BJ (cell line): Measurements from ENCODE around the gene PISD. TPM values are rescaled to one million over a fixed set of nuclear protein-coding genes. Genes with fewer than 3 reads are reported as not detected.

Experiments
- CTCF ChIA-PET: fragments of 350-600 bp; formaldehyde crosslinking; extraction: SDS; loops from one replicate; lab custom pipeline; 2021; ENCODE audit warnings: antibody characterized with exemption, inconsistent platforms; lab: Yijun Ruan, JAX
- POLR2A ChIA-PET: fragments of 300-600 bp; sonication (Branson Sonifier 250); formaldehyde crosslinking; extraction: SDS; loops from one replicate; lab custom pipeline; 2021; ENCODE audit warnings: antibody characterized with exemption; lab: Charles Lee
- DNase-seq: peaks from one replicate; pipeline ENCODE4 v3.0.0-alpha.2; 2011; ENCODE audit warnings: low read depth
- H3K27me3 ChIP-seq: 2 replicates; pipeline ENCODE4 v1.6.0; 2011; ENCODE audit warnings: low read length; ENCODE audit not compliant: control insufficient read depth, insufficient read depth
- H3K36me3 ChIP-seq: 2 replicates; pipeline ENCODE4 v1.5.1; 2011; ENCODE audit warnings: low read length; ENCODE audit not compliant: control insufficient read depth, insufficient read depth
- H3K4me3 ChIP-seq: 2 replicates; pipeline ENCODE4 v1.5.1; 2011; ENCODE audit warnings: low read depth, mild to moderate bottlenecking, control low read depth, low read length
- CTCF ChIP-seq: IDR thresholded peaks from 2 replicates; pipeline ENCODE4 v1.5.1; 2011; ENCODE audit warnings: low read depth, mild to moderate bottlenecking, control low read depth, inconsistent platforms, low read length, moderate library complexity; ENCODE audit not compliant: insufficient read depth
- polyA plus RNA-seq: library from polyadenylated mRNA; depleted of rRNA; stranded (reverse); fragments of >200 nt; gene quantifications from 2 replicates; pipeline ENCODE4 v1.2.3, GENCODE V29; 2011

Gene PISD
- polyA plus RNA-seq, 1 experiment = 26.9 TPM

GRCh38 chr22:31623592-31624304 is 38.3 kb downstream of the PISD start:
- ChIA-PET POLR2A (no interaction called here), CTCF (interaction anchor here (1.0 to 2.7 kb wide), 7 partner anchors 11 to 67 kb away, joined by 3 to 9 read pairs (median 3); no protein-coding TSS in a partner anchor)
- H3K27me3 ChIP-seq = no peaks in the 10 kb centered on the region
- H3K4me3 ChIP-seq = no peak overlapping the region
- H3K36me3 ChIP-seq = peaks cover 38% of the 10 kb centered on the region
- TF ChIP-seq CTCF = no peak
- no peak for DNase-seq

- ChIA-PET CTCF (interaction anchor here (1.0 to 2.7 kb wide), 4 partner anchors 10 to 66 kb away, joined by 3 to 9 read pairs (median 4); no protein-coding TSS in a partner anchor), POLR2A (no interaction called here)
- peaks cover 42% of the 10 kb centered on the region for H3K36me3 ChIP-seq
- no peaks in the 10 kb centered on the region for H3K27me3 ChIP-seq
- DNase-seq = no peak
- no peak overlapping the region for H3K4me3 ChIP-seq
- no peak for TF ChIP-seq CTCF
Measured at GRCh38 chr22:31622980-31623379, 39.0 kb downstream of the PISD start.

GRCh38 chr22:31621507-31622124 is 40.4 kb downstream of the PISD start:
- Histone ChIP-seq H3K4me3 (no peak overlapping the region), H3K36me3 (peaks cover 47% of the 10 kb centered on the region), H3K27me3 (no peaks in the 10 kb centered on the region)
- POLR2A ChIA-PET = no interaction called here
- CTCF ChIA-PET = no interaction called here
- no peak for DNase-seq
- no peak for TF ChIP-seq CTCF

- ChIA-PET POLR2A (no interaction called here), CTCF (no interaction called here)
Measured at GRCh38 chr22:31620756-31621480, 41.1 kb downstream of the PISD start.

More at GRCh38 chr22:31620756-31621480, 41.1 kb downstream of the PISD start:
- TF ChIP-seq CTCF = no peak
- H3K36me3 ChIP-seq = peaks cover 47% of the 10 kb centered on the region
- no peak overlapping the region for H3K4me3 ChIP-seq
- H3K27me3 ChIP-seq = no peaks in the 10 kb centered on the region
- no peak for DNase-seq
